Globus pallidus (tissue), 1 donor: ENCODE results near the gene NFKBIL1.

Experiments used
- DNase-seq: peaks from one replicate; pipeline ENCODE4 v3.0.0-alpha.2; 2015; ENCODE audit warnings: low spot score

The NFKBIL1 gene

DNA sequence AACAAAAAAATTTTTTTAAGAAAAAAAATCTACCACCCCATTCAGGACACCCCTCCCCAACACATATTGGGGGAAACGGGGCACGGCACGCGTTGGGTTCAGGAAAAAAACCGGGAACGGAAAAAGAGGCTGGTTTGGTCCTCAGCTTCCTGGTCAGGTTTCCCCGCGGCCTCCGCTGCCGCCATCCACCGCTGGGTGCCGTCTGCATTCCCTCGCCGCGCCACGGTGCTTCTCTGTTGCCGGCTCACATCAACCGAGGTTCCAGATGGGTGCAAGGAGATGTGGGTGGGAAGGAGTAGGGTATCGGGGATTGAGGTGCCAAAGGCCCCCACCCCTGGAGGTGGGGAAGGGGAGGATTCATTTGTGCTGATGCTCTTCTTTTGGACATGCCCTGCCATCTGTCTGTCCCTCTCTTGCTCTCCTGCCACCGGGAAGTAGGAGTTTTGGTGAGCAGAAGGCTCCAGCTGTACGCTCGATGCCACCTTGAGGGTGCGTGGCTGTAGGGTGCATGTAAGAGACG, 12.8 kb upstream of the NFKBIL1 start:
- DNase-seq: no peak

DNA sequence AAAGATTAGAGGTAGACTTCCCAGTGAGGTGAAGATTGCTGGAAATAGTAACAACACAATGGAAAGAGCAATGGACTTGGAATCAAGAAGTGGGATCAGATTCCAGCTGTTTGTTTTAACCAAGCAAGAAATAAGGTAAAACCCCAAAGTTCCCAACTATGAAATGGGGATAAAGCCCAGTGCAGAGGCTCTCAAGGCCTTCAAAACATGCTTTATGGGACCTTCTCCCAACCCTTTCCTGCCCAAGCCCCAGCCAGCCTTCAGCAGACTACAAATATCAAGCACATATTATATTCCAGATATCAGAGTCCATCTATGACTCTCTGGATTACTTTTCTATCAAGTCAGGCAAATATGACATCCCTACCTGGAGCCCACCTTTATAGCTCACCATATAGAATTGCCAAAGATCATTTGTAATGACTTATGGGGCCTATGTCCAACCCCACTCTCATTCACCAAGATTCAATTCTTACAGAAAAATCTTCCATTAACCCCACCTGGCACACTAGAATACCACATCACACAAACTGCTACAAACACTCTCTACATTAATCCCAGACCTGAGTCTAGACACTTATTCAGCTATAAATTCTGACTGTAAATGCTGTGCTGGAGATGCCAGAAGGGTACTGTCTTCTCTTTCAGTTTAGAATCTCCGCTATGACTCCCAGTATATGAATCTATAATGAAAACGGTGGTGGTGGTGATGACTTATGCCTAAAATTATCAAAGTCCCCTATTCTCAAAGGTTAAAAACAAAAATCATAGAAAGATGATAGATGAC, 11.7 kb upstream of the NFKBIL1 start:
- DNase-seq: no peak

DNA sequence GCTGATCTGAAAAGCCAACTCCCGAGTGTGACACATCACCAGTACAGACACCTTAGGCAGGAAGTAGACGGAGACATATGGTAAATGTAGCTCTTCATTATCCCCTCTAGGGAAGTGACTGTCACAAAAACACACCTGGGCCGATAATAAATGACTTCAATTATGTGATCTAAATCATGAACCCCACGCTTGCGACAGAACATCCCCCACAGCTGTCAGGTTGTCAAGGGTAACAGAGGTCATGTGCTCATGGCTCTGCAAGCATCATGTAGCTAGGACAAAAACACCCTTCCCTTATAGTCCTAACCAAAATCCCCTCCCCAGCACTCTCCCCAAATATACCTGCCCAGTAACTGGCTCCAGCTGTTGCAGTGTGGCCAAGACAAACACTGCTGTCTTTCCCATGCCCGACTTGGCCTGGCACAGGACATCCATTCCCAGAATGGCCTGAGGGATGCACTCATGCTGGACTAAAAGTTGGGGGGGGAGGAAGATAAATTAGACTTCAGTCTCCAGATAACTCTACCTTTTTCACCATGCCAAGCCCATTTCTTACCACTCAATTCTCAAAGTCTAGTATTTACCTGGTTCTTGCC, 8.5 kb upstream of the NFKBIL1 start:
- DNase-seq: no peak

DNA sequence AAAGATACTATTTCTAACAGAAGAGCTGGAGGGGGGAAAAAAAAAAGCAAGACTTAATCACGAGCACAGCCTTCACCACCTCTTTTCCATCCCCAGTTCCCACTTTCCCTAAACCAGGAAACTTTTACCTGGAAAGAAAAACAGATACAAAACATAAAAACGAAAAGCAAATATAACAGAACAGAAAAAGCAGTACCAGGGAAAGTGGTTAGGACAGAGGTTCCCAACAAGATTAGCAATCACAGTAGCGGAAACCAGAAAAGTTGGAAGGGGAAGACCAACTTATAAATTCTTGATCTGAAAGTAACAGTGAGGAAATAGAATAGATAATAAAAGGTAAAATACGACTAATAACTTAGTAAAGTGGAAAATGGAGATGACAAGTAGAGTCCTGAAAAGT, 6.8 kb upstream of the NFKBIL1 start:
- DNase-seq: no peak

DNA sequence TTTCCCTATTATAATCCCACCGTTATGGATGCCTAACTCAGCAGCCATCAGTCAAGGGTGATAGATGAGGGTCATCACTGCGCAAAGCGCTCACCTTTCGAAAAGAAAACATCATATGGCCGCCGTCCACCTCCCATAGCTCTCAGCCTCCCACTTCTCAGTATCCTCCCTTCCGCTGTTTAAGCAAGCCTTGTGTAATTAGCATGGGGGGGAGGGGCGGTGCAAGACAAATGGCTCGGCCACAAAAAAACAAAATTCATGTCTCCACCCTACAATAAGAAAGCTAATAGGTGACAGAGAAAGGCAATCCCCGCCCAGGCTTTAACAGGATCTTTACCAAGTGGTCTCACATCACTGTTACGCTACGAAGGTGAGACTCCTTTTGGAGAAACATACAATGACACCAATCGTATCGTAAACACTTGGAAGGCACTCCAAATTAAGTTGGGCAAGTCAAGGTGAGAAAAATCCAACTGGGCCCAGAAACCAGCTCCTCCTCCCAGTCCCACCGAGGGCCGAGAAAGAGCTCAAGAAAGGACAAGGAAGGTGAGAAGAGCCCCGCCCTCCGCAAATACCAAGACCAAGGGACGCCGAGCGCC, 6.2 kb upstream of the NFKBIL1 start:
- DNase-seq: no peak

DNA sequence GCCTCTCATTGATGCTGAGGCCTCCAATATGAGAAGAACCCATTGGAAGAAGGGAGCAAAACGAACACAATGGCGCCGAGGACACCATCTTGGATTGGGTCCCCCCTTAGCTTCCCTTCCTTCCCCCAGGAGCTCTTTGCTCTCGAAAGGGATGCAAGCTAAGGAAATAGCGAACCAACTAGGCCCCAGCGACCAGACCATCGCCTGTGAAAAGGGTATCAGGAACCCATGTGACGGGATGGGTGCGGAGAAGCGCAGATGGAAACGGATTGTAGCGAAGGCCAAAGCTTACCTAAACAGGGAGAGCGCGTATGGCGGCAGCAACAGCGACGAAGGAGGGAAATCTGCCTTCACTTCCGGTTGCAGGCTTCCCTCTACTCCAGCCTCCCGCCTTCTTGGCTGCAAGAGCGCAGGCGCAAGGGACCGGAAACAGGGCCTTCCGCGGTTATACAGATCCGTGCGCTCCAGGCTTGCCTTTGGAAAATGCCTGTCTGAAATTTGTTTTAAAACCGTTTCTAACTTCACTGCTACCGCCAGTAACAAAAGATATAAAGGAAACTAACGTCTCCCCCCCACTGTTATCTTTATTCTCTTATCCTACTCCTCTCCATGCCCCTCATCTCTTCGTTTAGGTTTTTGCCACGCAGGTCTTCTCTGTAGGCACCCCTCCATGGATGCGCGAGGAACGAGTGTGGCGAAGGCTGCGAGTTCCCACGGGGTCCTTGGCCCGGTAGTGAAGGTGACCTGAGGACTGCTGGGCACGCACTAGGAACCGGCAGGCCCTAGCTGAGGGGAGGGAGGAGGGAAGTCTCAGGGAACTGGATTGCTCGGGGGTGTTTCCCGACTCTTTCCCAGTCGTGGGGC, 5.5 kb upstream of the NFKBIL1 start, which contains the start of gene DDX39B:
DDX39B (minus strand) TSS at position 346 of the 864 bp plus-strand sequence. CDS start 1,471 bp downstream, outside the sequence.
- peak; percentile 98 for DNase-seq

DNA sequence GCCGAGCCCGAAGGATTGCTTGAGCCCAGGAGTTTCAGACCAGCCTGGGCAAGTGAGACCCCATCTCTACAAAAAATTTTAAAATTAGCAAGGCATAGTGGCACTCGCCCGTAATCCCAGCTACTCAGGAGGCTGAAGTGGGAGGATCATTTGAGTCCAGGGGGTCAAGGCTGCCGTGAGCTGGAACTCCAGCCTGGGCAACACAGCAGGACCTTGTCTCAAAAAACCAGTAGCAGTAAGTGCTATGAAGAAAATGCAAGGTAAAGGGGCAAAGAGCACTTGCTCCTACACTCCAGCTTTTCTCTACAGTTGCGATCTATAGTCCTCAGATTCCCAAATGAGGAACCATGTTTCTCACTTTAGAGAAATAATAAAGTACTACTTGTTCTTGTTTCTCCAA, 3.8 kb upstream of the NFKBIL1 start:
- no peak for DNase-seq

DNA sequence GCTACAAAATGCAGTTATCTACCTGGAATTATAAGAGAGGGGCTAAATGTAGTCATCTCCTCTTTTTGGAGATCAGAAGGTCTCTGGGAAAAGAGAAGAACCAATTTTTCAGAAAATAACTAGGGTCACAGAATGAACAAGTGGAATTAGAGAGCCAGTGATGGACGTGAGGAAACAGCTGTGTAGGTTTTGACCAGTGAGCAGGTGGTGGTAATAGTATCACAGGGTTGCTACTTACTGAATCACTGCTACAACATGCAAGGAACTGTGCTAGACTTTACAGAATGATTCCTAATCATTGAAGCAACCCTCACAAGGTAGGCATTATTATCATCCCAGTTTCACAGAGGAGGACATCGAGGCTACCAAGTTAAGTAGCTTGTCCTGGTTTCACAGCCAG, 2.7 kb upstream of the NFKBIL1 start:
- DNase-seq: no peak

DNA sequence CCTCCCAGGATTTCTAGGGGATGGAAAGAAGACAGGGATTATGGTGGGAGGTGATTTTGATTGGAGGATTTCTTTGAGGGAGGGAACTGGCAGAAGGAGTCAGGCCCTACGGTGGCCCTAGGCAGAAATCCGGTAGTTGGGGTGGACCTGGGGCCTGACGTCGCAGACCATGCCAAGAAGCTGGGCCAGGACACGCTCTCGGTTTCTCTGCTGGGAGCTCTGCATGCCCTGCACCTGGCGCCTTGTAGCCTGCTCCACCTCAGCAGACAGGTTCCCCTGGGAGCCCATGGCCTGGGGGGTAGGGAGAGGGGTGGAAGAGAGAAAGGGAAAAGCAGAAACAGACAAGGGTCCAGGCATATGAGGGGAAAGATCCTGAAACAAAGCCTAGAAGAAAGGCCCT, 2.1 kb upstream of the NFKBIL1 start:
- no peak for DNase-seq

DNA sequence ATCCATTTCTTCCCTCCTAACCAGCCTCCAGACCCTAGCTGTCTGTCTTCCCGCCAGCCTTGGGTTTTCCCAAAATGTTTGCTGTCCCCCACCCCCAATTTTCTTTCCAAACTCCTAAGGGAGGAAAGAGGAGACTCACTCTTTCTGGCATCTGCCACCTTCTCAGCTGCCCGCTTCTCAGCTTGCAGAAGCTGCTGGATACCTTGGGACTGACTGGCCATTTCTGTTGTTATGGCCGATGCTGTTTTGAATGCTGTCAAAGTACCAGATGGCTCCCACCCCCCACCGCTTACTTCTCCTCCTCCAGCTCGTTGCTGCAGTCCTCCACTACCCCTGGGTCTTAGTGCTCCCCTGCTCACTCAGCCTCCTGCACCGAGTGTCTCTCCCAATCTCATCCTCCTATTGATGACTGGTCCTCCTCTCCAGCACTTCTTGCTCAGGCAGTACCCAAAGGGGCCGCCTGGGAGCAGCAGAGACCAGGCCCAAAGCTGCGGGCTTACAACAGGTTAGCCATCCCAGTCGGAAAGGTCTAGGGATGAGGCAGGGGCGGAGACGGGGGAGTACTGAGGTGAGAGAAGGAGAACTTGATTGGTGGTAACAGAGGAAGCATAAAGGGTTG, 960 bp upstream of the NFKBIL1 start, which contains the start of gene ATP6V1G2:
ATP6V1G2 (minus strand) TSS at position 270 of the 619 bp plus-strand sequence; CDS start at position 221, 49 bp downstream.
- peak; percentile 92 for DNase-seq

DNA sequence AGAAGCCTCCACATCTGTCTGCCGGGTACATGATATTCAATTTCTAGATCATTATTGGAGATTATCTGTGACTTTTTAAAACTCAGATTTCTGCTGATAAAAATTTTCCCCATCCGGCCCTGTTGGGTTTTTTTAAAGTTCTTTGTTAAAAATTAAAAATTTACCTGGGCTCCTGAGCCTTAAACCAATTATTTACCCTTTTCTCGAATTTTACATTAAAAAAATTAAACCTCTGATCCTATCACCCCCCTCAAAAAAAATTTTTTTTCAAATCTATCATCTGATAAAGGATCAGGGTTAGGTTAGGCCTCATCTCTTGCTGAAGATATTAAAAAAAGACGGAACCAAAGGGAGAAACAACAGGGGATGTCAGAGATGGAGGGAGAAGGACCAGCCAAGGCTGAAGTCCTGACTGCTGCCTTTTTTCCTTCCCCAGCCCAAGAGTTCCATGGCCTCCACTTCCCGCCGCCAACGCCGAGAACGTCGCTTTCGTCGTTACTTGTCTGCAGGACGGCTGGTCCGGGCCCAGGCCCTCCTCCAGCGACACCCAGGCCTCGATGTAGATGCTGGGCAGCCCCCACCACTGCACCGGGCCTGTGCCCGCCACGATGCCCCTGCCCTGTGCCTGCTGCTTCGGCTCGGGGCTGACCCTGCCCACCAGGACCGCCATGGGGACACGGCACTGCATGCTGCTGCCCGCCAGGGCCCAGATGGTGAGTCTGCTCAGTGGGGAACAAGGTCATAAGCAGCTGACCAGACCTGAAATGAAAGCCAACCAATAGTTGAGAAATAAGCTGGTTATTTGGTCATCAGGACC, 527 bp downstream of the NFKBIL1 start:
- no peak for DNase-seq

DNA sequence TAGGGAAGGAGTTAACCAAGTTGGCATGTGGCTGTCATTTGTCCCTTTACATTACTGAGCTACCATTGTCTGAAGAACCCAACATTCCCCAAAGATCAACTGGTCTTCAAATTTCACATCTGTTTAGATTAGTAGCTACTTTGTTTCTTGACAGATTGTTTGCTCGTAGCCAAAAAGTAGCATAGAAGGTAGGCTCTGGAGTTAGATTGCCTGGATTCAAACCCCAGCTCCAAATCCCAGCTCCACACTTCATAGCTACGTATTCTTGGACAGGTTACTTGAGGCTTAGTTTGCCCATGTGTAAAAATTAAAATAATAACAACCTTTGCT, 1.1 kb downstream of the NFKBIL1 start:
- DNase-seq: no peak

DNA sequence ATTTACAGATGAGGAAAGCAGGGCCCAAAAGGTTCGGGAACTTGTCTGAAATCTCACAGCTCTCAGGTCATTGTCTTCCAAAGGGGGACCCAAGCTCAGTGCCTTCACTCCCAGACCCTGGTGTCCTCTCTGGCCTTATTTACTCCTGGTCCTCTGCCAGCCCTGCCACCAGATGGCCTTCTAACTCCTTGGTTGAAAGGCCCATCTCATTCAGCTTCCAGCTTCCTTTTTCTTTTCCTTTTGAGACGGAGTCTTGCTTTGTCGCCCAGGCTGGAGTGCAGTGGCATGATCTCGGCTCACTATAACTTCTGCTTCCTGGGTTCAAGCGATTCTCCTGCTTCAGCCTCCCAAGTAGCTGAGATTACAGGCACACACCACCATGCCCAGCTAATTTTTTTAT, 4.0 kb downstream of the NFKBIL1 start:
- peak; percentile 36 for DNase-seq

DNA sequence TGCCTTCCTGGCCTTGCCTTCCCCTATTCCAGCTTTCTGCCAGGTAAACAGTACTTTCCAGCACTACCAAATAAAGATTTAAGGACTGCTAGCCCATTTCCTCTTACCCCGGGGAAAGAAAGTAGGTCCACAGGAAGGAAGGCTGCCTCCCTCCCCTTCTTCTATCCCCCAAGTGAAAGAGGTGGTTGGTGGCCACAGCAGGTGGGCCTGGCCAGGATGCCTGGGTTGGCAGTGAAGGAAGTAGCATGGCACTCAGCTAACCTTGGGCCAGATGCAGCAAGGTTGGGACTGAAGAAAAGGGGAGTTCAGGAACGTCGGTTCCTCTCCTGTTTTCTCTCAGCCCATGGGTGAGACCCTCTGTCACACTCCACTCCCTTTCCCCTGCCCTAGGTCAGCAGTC, 8.9 kb downstream of the NFKBIL1 start:
- DNase-seq: no peak

DNA sequence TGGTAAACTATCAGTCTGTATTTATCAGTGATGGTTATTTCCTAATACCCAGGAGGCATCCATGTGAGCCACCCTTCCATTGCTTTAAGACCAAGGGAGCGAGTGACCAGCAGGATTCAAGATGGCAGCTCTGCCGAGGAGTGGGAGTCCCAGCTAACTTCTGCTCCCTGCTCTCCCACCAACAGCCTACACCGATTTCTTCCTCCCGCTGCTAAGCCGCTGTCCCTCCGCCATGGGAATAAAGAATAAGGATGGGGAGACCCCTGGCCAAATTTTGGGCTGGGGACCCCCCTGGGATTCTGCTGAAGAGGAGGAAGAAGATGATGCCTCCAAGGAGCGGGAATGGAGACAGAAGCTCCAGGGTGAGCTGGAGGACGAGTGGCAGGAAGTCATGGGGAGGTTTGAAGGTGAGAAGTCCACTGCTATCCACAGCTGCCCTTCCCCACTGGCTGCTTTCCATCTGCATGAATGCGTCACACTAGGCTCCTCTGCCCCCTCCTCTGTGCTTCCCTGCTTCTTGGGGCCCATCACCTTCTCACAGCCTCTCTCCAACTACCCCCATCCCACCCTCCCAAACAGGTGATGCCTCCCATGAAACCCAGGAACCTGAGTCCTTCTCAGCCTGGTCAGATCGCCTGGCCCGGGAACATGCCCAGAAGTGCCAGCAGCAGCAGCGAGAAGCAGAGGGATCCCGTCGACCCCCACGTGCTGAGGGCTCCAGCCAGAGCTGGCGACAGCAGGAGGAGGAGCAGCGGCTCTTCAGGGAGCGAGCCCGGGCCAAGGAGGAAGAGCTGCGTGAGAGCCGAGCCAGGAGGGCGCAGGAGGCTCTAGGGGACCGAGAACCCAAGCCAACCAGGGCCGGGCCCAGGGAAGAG, 10.3 kb downstream of the NFKBIL1 start:
- DNase-seq: no peak

DNA sequence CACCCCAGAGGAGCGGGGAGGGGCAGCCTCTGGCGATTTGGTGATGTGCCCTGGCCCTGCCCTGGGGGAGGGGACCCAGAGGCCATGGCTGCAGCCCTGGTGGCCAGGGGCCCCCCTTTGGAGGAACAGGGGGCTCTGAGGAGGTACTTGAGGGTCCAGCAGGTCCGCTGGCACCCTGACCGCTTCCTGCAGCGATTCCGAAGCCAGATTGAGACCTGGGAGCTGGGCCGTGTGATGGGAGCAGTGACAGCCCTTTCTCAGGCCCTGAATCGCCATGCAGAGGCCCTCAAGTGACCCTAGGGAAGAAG, 10.9 kb downstream of the NFKBIL1 start:
- DNase-seq: no peak

DNA sequence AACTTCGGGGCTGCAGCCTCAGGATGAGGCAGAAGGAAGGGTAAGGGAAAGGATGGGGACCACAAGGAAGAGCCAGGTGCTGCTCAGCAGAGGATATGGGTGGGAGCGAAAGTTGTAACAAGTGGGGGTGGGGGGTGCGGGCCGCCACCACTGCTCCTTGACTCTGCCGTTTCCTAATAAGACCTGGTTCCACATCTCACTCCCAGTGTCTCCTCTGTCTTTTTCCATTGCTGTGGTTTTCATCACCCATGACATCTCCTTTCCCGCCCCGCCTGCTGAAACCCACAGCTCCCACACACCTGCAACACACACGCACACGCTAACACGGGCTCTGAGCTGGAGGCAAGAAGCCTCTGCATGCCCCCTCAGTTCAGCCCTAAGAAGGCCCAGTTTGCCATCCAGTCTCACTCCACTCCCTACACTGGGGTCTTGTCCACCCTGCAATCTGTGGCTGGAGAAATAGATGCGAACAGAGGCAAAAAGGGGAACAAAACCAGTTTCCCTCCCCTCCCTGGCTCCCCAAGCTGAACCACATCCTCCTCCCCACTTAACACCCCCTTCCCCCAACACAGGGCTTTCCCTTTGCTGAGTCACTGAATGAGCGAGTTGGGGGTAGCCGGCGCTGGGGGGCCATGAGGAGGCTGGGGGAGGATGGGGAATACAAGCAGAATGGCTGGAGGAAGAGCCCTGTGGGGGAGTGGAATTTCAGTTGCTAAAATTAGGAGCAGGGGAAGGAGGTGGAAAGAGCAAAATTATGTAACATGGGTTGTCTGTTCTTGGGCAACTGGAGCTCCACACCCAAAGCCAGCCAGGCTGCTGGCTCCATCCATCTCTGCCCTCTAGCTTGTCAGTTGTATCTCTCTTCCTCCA, 11.5 kb downstream of the NFKBIL1 start:
- peak; percentile 41 for DNase-seq

DNA sequence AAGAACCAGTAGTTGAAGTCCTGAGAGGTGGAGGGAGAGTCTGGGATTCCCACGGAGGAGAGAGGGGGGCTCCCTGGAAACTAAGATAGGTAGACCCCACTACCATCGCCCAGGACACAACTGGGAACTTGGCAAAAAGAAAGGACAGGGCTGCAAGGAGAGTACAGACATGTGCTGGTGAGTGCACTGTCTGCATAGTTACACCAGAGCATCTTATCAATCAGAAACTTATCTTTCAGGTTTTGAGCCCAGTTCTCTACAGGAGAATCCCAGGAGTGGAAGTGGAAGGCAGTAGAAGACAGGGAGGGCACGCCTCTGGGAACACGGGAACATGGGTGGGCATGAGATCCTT, 12.2 kb downstream of the NFKBIL1 start:
- no peak for DNase-seq
